Measurements from ENCODE around the gene CCDC183.

The CCDC183 gene

GRCh38 chr9:136850866-136851775, 55.0 kb downstream of the CCDC183 start:
- peak; percentile 39 for DNase-seq

- DNase-seq = peak; percentile 46
Measured at GRCh38 chr9:136851941-136852663, 56.0 kb downstream of the CCDC183 start, which contains the start of gene MAMDC4. TSS of gene MAMDC4 (plus strand) at chr9:136852346. CDS start at chr9:136852417, 71 bp downstream.

- DNase-seq = peak; percentile 37
Measured at GRCh38 chr9:136852664-136853595, 56.8 kb downstream of the CCDC183 start.

GRCh38 chr9:136853596-136854112, 57.5 kb downstream of the CCDC183 start:
- no peak for DNase-seq

- peak; percentile 45 for DNase-seq
Measured at GRCh38 chr9:136854113-136854841, 58.1 kb downstream of the CCDC183 start.

GRCh38 chr9:136854842-136855460, 58.8 kb downstream of the CCDC183 start:
- DNase-seq = no peak

GRCh38 chr9:136855461-136856078, 59.4 kb downstream of the CCDC183 start:
- no peak for DNase-seq

- DNase-seq = no peak
Measured at GRCh38 chr9:136856079-136856476, 59.9 kb downstream of the CCDC183 start.

- DNase-seq = peak; percentile 45
Measured at GRCh38 chr9:136856541-136857141, 60.5 kb downstream of the CCDC183 start.

GRCh38 chr9:136857166-136857565, 61.0 kb downstream of the CCDC183 start:
- peak; percentile 42 for DNase-seq
